LNCAP (cell line): ENCODE results near the gene POU4F3.

ENCODE experiments used
- CTCF ChIP-seq: fragments of 450-650 bp; IDR thresholded peaks from 2 replicates; pipeline ENCODE4 v1.5.1; 2017; ENCODE audit warnings: mild to moderate bottlenecking

POU4F3 gene

GRCh38 chr5:146307796-146308195, 30.8 kb upstream of the POU4F3 start:
- no peak for TF ChIP-seq CTCF

- no peak for TF ChIP-seq CTCF
Measured at GRCh38 chr5:146310540-146310939, 28.1 kb upstream of the POU4F3 start.

- TF ChIP-seq CTCF = no peak
Measured at GRCh38 chr5:146311278-146311677, 27.4 kb upstream of the POU4F3 start.

- TF ChIP-seq CTCF = no peak
Measured at GRCh38 chr5:146313027-146313426, 25.6 kb upstream of the POU4F3 start.

- TF ChIP-seq CTCF = no peak
Measured at GRCh38 chr5:146321571-146321970, 17.1 kb upstream of the POU4F3 start.

GRCh38 chr5:146327257-146327870, 11.3 kb upstream of the POU4F3 start:
- no peak for TF ChIP-seq CTCF

- no peak for TF ChIP-seq CTCF
Measured at GRCh38 chr5:146327989-146328388, 10.7 kb upstream of the POU4F3 start.

GRCh38 chr5:146329697-146330096, 8.9 kb upstream of the POU4F3 start:
- no peak for TF ChIP-seq CTCF
